ENCODE measurements around the gene INHBC. TPM values are rescaled to one million over a fixed set of nuclear protein-coding genes. Genes with fewer than 3 reads are reported as not detected.

The INHBC gene
- total RNA-seq, 1 experiment from 2014 or later, result 0.13 TPM

- DNase-seq (ENCODE audit: low read depth), result peak; percentile 45
Measured at GRCh38 chr12:57454566-57455373, 20.2 kb downstream of the INHBC start, which contains the start of gene INHBE. INHBE (plus strand) TSS chr12:57455307; CDS start chr12:57455537, 230 bp downstream.

- no peak for DNase-seq (ENCODE audit: low read depth)
Measured at GRCh38 chr12:57455374-57456144, 21.0 kb downstream of the INHBC start.

- DNase-seq (ENCODE audit: low read depth), result peak; percentile 61
Measured at GRCh38 chr12:57456145-57456700, 21.6 kb downstream of the INHBC start.

GRCh38 chr12:57456737-57457490, 22.3 kb downstream of the INHBC start:
- DNase-seq (ENCODE audit: low read depth), result no peak

GRCh38 chr12:57458665-57459054, 24.1 kb downstream of the INHBC start:
- no peak for DNase-seq (ENCODE audit: low read depth)

GRCh38 chr12:57459055-57459749, 24.6 kb downstream of the INHBC start:
- peak; percentile 98 for DNase-seq (ENCODE audit: low read depth)

- DNase-seq (ENCODE audit: low read depth), result no peak
Measured at GRCh38 chr12:57459750-57460467, 25.3 kb downstream of the INHBC start, which contains the start of gene GLI1. GLI1 (plus strand) TSS chr12:57459785; CDS start chr12:57463692, 3,907 bp downstream.

GRCh38 chr12:57460468-57460784, 25.8 kb downstream of the INHBC start:
- no peak for DNase-seq (ENCODE audit: low read depth)

GRCh38 chr12:57460841-57461275, 26.3 kb downstream of the INHBC start:
- DNase-seq (ENCODE audit: low read depth), result no peak

- no peak for DNase-seq (ENCODE audit: low read depth)
Measured at GRCh38 chr12:57461276-57461916, 26.8 kb downstream of the INHBC start.

- peak; percentile 48 for DNase-seq (ENCODE audit: low read depth)
Measured at GRCh38 chr12:57461917-57462250, 27.3 kb downstream of the INHBC start.

GRCh38 chr12:57462251-57462911, 27.8 kb downstream of the INHBC start:
- peak; percentile 88 for DNase-seq (ENCODE audit: low read depth)

- DNase-seq (ENCODE audit: low read depth), result no peak
Measured at GRCh38 chr12:57462912-57463253, 28.3 kb downstream of the INHBC start.

- DNase-seq (ENCODE audit: low read depth), result no peak
Measured at GRCh38 chr12:57464569-57464968, 30.0 kb downstream of the INHBC start.

- no peak for DNase-seq (ENCODE audit: low read depth)
Measured at GRCh38 chr12:57465030-57465746, 30.6 kb downstream of the INHBC start.

GRCh38 chr12:57465747-57466505, 31.3 kb downstream of the INHBC start:
- no peak for DNase-seq (ENCODE audit: low read depth)

GRCh38 chr12:57467212-57467874, 32.8 kb downstream of the INHBC start:
- DNase-seq (ENCODE audit: low read depth), result no peak
